NT2/D1 (cell line): Measurements from ENCODE around the gene THEMIS2.

Experiments
- YY1 ChIP-seq: IDR thresholded peaks from 2 replicates; pipeline ENCODE4 v1.6.1; 2011; ENCODE audit not compliant: insufficient read length, insufficient read depth
- ZNF274 ChIP-seq: IDR thresholded peaks from 2 replicates; pipeline ENCODE4 v1.6.1; 2011; ENCODE audit warnings: mild to moderate bottlenecking, low read depth, low read length

DNA sequence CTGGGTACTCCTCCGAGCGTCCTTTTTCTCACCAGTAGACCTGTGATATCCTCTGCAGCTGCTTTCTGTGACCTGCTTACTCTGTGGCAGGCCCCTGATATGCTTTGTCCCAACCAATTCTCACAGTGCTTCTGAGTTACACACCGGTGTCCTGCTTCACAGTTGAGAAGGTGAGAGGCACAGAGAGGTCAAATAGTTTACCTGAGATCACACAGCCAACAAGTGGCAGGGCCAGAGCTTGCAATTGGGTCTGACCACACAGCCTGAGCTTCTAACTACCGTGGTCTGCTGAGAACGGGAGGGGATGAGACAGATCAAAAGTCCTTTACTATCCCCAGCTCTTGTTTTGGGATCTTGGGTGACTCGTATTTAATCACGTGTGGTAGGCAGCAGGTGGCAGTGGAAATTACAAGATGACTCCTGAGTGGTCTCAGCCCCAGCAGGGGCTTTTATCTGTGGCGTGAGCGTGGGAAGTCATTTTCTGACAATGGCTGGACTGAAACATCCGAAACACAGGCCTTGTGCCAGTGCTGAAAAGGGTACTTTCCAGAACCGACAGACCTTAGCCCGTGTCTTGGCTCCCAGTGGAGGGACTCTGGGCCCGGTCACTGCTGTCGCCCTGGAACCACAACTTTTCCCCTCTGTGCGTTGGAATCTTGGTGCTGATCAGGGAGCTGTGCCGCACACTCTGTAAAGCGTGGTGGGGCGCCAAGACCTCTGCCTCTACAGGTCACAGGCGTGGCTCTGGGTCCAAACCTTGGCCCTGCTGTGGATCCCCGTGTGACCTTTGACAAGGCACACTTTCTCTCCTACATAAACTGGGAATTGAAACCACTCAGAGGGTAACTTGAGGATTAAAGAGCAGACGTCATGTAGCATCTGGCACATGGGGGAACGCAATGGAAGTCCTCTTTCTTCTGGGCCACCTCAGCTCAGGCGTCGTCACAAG, 11.9 kb downstream of the THEMIS2 start:
- TF ChIP-seq ZNF274 (no peak), YY1 (no peak)
